H1 (cell line): ENCODE data around the gene ADCY3. TPM values are rescaled to one million over a fixed set of nuclear protein-coding genes. Genes with fewer than 3 reads are reported as not detected.

Experiments used
- CTCF ChIA-PET: fragments of 300-600 bp; sonication (Branson Sonifier 250); formaldehyde crosslinking; loops from one replicate; lab custom pipeline; 2021; ENCODE audit not compliant: partially characterized antibody; lab: Charles Lee
- POLR2A ChIA-PET: fragments of 300-600 bp; sonication (Branson Sonifier 250); formaldehyde crosslinking; loops from one replicate; lab custom pipeline; 2021; ENCODE audit warnings: inconsistent platforms; ENCODE audit not compliant: partially characterized antibody; lab: Charles Lee
- DNase-seq, 2 experiments: peaks; one replicate each; pipeline versions ENCODE4 v3.0.0 to v3.0.0-alpha.2; 2010 to 2022; ENCODE audit warnings: low spot score in 2 of 2, low read depth in 1 of 2, mixed read lengths in 1 of 2
- FAIRE-seq: peaks from 2 replicates; lab custom pipeline; 2011; peaks lifted over from hg19 to GRCh38; lab: Jason Lieb, UNC
- H2AFZ ChIP-seq: 2 replicates; pipeline ENCODE4 v1.8.1; 2012; ENCODE audit warnings: low read length, inconsistent platforms
- H2AK5ac ChIP-seq: 2 replicates; pipeline ENCODE4 v1.6.1; 2013; ENCODE audit warnings: low read depth, low read length
- H2BK120ac ChIP-seq: replicated peaks from 2 replicates; pipeline ENCODE3; 2013; ENCODE audit warnings: low read depth, low read length, inconsistent platforms
- H2BK12ac ChIP-seq: 2 replicates; pipeline ENCODE4 v1.6.1; 2013; ENCODE audit warnings: low read depth, low read length
- H2BK15ac ChIP-seq: 2 replicates; pipeline ENCODE4 v1.6.1; 2013; ENCODE audit warnings: low read length
- H2BK20ac ChIP-seq: 2 replicates; pipeline ENCODE4 v1.6.1; 2013; ENCODE audit warnings: low read length
- H2BK5ac ChIP-seq: 2 replicates; pipeline ENCODE4 v1.6.1; 2013; ENCODE audit warnings: low read depth, low read length
- H3K14ac ChIP-seq: 2 replicates; pipeline ENCODE4 v1.6.1; 2013; ENCODE audit warnings: inconsistent platforms; ENCODE audit not compliant: insufficient read length
- H3K18ac ChIP-seq: 2 replicates; pipeline ENCODE4 v1.6.1; 2013; ENCODE audit warnings: low read length; ENCODE audit errors: extremely low read depth
- H3K23ac ChIP-seq: 2 replicates; pipeline ENCODE4 v1.6.1; 2013; ENCODE audit warnings: inconsistent platforms; ENCODE audit not compliant: insufficient read length
- H3K23me2 ChIP-seq: 2 replicates; pipeline ENCODE4 v1.6.1; 2013; ENCODE audit warnings: low read depth, low read length
- H3K27ac ChIP-seq: 2 replicates; pipeline ENCODE4 v1.6.1; 2011; ENCODE audit warnings: low read depth, low read length, inconsistent platforms
- H3K27me3 ChIP-seq, 4 experiments: replicated peaks in 1 of 4; 1 replicate in 1 of 4; 2 replicates in 3 of 4; pipeline versions ENCODE4 v1.6.1 to v1.8.1; 2011 to 2013; ENCODE audit warnings: low read length in 3 of 4, mild to moderate bottlenecking in 3 of 4, inconsistent platforms in 2 of 4, mixed read lengths in 2 of 4, moderate library complexity in 1 of 4; ENCODE audit not compliant: control insufficient read depth in 3 of 4, insufficient read depth in 3 of 4; ENCODE audit errors: extremely low read depth in 1 of 4
- H3K36me3 ChIP-seq, 4 experiments: 2 replicates each; pipeline versions ENCODE4 v1.6.1 to v1.8.1; 2011 to 2013; ENCODE audit warnings: mild to moderate bottlenecking in 4 of 4, low read length in 3 of 4, moderate library complexity in 2 of 4, control low read depth in 1 of 4, inconsistent platforms in 1 of 4; ENCODE audit not compliant: insufficient read depth in 4 of 4, control insufficient read depth in 2 of 4
- H3K4ac ChIP-seq: replicated peaks from 2 replicates; pipeline ENCODE3; 2013; ENCODE audit warnings: low read length, low read depth, mixed read lengths, inconsistent platforms; ENCODE audit not compliant: insufficient read length
- H3K4me1 ChIP-seq, 4 experiments: replicated peaks in 1 of 4; 1 replicate in 1 of 4; 2 replicates in 3 of 4; pipeline versions ENCODE4 v1.6.1 to v1.8.1; 2011 to 2013; ENCODE audit warnings: low read length in 3 of 4, inconsistent platforms in 2 of 4, mixed read lengths in 1 of 4; ENCODE audit not compliant: insufficient read depth in 4 of 4, control insufficient read depth in 3 of 4
- H3K4me2 ChIP-seq, 2 experiments: 2 replicates each; pipeline versions ENCODE4 v1.6.1 to v1.8.1; 2011 to 2013; ENCODE audit warnings: low read depth in 2 of 2, low read length in 2 of 2, control low read depth in 1 of 2, inconsistent platforms in 1 of 2, mild to moderate bottlenecking in 1 of 2; ENCODE audit not compliant: insufficient read depth in 1 of 2
- H3K4me3 ChIP-seq, 4 experiments: fragments of 200-600, 300-600 bp in 1 of 4; sonication (generic), shearing (Covaris generic), sonication (Bioruptor Twin) in 1 of 4; 2 replicates each; pipeline versions ENCODE4 v1.5.1 to v1.8.1; 2011 to 2016; ENCODE audit warnings: low read length in 4 of 4, low read depth in 3 of 4, control low read depth in 2 of 4, inconsistent platforms in 2 of 4, mild to moderate bottlenecking in 2 of 4, mixed read lengths in 1 of 4, moderate library complexity in 1 of 4; ENCODE audit not compliant: insufficient read depth in 2 of 4; ENCODE audit errors: extremely low read depth in 1 of 4
- H3K56ac ChIP-seq: replicated peaks from 2 replicates; pipeline ENCODE3; 2013; ENCODE audit warnings: low read depth, mild to moderate bottlenecking, mixed read lengths, low read length, inconsistent platforms; ENCODE audit not compliant: insufficient read length
- H3K79me1 ChIP-seq: 2 replicates; pipeline ENCODE4 v1.6.1; 2013; ENCODE audit warnings: low read depth, low read length, control low read depth
- H3K79me2 ChIP-seq, 2 experiments: 2 replicates each; pipeline versions ENCODE4 v1.6.1 to v1.8.1; 2012 to 2013; ENCODE audit warnings: low read length in 2 of 2, mild to moderate bottlenecking in 2 of 2, inconsistent platforms in 1 of 2; ENCODE audit not compliant: insufficient read depth in 2 of 2, control insufficient read depth in 1 of 2
- H3K9ac ChIP-seq, 4 experiments: replicated peaks in 1 of 4; 1 replicate in 1 of 4; 2 replicates in 3 of 4; pipeline versions ENCODE4 v1.6.1 to v1.8.1; 2011 to 2013; ENCODE audit warnings: low read depth in 3 of 4, low read length in 3 of 4, control low read depth in 2 of 4, mild to moderate bottlenecking in 2 of 4, moderate library complexity in 2 of 4, inconsistent platforms in 1 of 4; ENCODE audit errors: extremely low read depth in 1 of 4
- H3K9me3 ChIP-seq, 2 experiments: 2 replicates each; pipeline versions ENCODE4 v1.6.1 to v1.8.1; 2012 to 2013; ENCODE audit warnings: mild to moderate bottlenecking in 2 of 2, moderate library complexity in 2 of 2, control low read depth in 1 of 2, inconsistent platforms in 1 of 2, low read depth in 1 of 2, low read length in 1 of 2, mixed read lengths in 1 of 2; ENCODE audit not compliant: insufficient read depth in 2 of 2
- H4K20me1 ChIP-seq, 2 experiments: replicated peaks in 1 of 2; 2 replicates each; pipeline versions ENCODE3 to v1.8.1; 2011 to 2013; ENCODE audit warnings: inconsistent platforms in 2 of 2, low read length in 2 of 2, mild to moderate bottlenecking in 1 of 2; ENCODE audit not compliant: insufficient read depth in 2 of 2, control insufficient read depth in 1 of 2
- H4K5ac ChIP-seq: 2 replicates; pipeline ENCODE4 v1.6.1; 2013; ENCODE audit warnings: low read length, low read depth, mixed read lengths, inconsistent platforms; ENCODE audit not compliant: insufficient read length
- H4K8ac ChIP-seq: 2 replicates; pipeline ENCODE4 v1.8.0; 2013; ENCODE audit warnings: mild to moderate bottlenecking, moderate library complexity, low read length, inconsistent platforms; ENCODE audit not compliant: insufficient read depth; ENCODE audit errors: extremely low read depth
- H4K91ac ChIP-seq: replicated peaks from 2 replicates; pipeline ENCODE3; 2013; ENCODE audit warnings: low read length, mixed read lengths, inconsistent platforms; ENCODE audit not compliant: insufficient read length
- ATF3 ChIP-seq: IDR thresholded peaks from 2 replicates; pipeline ENCODE4 v1.6.1; 2011; ENCODE audit warnings: low read depth, mild to moderate bottlenecking, low read length; ENCODE audit not compliant: insufficient read depth
- BACH1 ChIP-seq: IDR thresholded peaks from 2 replicates; pipeline ENCODE4 v1.6.1; 2012; ENCODE audit warnings: low read length, improper control_type of control experiment
- BCL11A ChIP-seq, 2 experiments: IDR thresholded peaks; one replicate each; pipeline ENCODE4 v1.6.1; 2011; ENCODE audit warnings: low read depth in 2 of 2, low read length in 2 of 2, mild to moderate bottlenecking in 2 of 2
- BRCA1 ChIP-seq: IDR thresholded peaks from 2 replicates; pipeline ENCODE4 v1.6.1; 2012; ENCODE audit warnings: low read depth, low read length, improper control_type of control experiment
- CEBPB ChIP-seq: IDR thresholded peaks from 2 replicates; pipeline ENCODE4 v1.6.1; 2012; ENCODE audit warnings: low read depth, low read length
- CHD1 ChIP-seq: IDR thresholded peaks from 2 replicates; pipeline ENCODE4 v1.6.1; 2012; ENCODE audit warnings: low read depth, low read length, improper control_type of control experiment
- FOSL1 ChIP-seq: IDR thresholded peaks from 2 replicates; pipeline ENCODE4 v1.6.1; 2011; ENCODE audit warnings: mild to moderate bottlenecking, low read depth, low read length, moderate library complexity; ENCODE audit not compliant: insufficient read depth
- HDAC2 ChIP-seq, 2 experiments: fragments of 300-600 bp in 1 of 2; sonication (generic) in 1 of 2; IDR thresholded peaks; 2 replicates each; pipeline ENCODE4 v1.6.1; 2011 to 2012; ENCODE audit warnings: low read depth in 2 of 2, low read length in 2 of 2, mild to moderate bottlenecking in 2 of 2, moderate library complexity in 2 of 2, borderline replicate concordance in 1 of 2, inconsistent platforms in 1 of 2
- KDM5A ChIP-seq: fragments of 200-600 bp; IDR thresholded peaks from 2 replicates; pipeline ENCODE4 v1.7.1; 2012; ENCODE audit warnings: mild to moderate bottlenecking, low read length, inconsistent platforms, mixed read lengths
- PHF8 ChIP-seq: fragments of 200-600 bp; sonication (generic); conservative IDR thresholded peaks from 2 replicates; pipeline ENCODE4 v1.7.1; 2012; ENCODE audit warnings: low read depth, mild to moderate bottlenecking, inconsistent platforms, low read length, moderate library complexity
- RAD21 ChIP-seq, 2 experiments: IDR thresholded peaks in 1 of 2; conservative IDR thresholded peaks in 1 of 2; 2 replicates each; pipeline ENCODE4 v1.6.1; 2011; ENCODE audit warnings: low read depth in 2 of 2, low read length in 2 of 2, improper control_type of control experiment in 1 of 2, inconsistent platforms in 1 of 2, mild to moderate bottlenecking in 1 of 2, moderate library complexity in 1 of 2
- RXRA ChIP-seq: IDR thresholded peaks from 2 replicates; pipeline ENCODE4 v1.6.1; 2011; ENCODE audit warnings: low read depth, mild to moderate bottlenecking, low read length, moderate library complexity; ENCODE audit not compliant: insufficient read depth
- SUZ12 ChIP-seq: fragments of 200-600 bp; sonication (generic); IDR thresholded peaks from 2 replicates; pipeline ENCODE4 v1.6.1; 2012; ENCODE audit warnings: mild to moderate bottlenecking, inconsistent platforms, low read length, moderate library complexity, mixed read lengths
- ZNF274 ChIP-seq: IDR thresholded peaks from 2 replicates; pipeline ENCODE4 v1.7.0; 2012; ENCODE audit warnings: low read length, borderline replicate concordance; ENCODE audit errors: extremely low read depth
- WGBS, 2 experiments: shearing (Covaris generic) in 1 of 2; methylation state at CpG; one replicate each; pipeline versions ENCODE4 v1.1.6 to v1.1.7; 2013 to 2015; ENCODE audit warnings: low lambda C conversion rate in 2 of 2, mixed read lengths in 2 of 2, inconsistent platforms in 1 of 2, low coverage in 1 of 2, missing lambda C conversion rate in 1 of 2; ENCODE audit not compliant: insufficient replicate concordance in 2 of 2, insufficient coverage in 1 of 2, insufficient read length in 1 of 2; ENCODE audit errors: extremely low coverage in 1 of 2, missing lambda C conversion rate in 1 of 2; 5-methylcytosine and 5-hydroxymethylcytosine counted together
- polyA plus RNA-seq, 7 experiments: library from polyadenylated mRNA; depleted of rRNA in 3 of 7; stranded (reverse) in 5 of 7; unstranded in 2 of 7; fragments of >200 nt in 5 of 7; fragments of 200-250 nt in 2 of 7; gene quantifications; 1 replicate in 5 of 7; 2 replicates in 1 of 7; 4 replicates in 1 of 7; pipeline versions ENCODE4 v1.2.1 to v1.2.3, GENCODE V29; 2011 to 2013; ENCODE audit warnings: missing spikeins in 2 of 7, mixed read lengths in 2 of 7
- total RNA-seq: library from RNA; stranded (reverse); fragmentation: NEBNext Ultra II Directional; extraction: Animal tissue kit (Norgen Biotek cat#: 25700); gene quantifications from 2 replicates; pipeline ENCODE4 v1.2.1, GENCODE V29; 2021

Gene ADCY3
- total and polyA plus RNA-seq, 2 of the 8 experiments (the other 6 are each of a cell fraction or from before 2014, with no cell fraction given) = 45.1 to 52.9 TPM

DNA sequence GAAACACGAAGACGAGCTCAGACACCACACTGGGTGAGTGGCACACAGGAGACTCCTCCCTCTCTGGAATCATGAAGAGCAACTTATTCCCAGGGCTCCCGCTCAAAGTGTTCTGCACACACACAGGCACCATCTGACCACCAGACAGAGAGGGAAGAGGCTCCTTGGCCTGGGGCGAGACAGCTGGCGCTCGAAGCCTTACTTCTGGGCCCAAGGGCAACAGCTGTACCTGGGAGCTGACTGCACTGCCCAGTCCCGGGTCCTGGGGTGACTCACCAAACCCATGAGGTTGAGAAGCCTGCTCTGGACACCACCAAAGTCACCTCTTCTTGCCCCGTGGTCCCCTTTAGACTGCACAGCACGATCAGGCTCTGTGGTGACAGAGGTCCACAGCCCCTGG is 42.4 kb downstream of the ADCY3 start:
- Histone ChIP-seq H3K4me1 (peaks cover 0 to under 1% (median 0%) of the 10 kb centered on the region in 4 experiments; a peak in 1 of 7 replicates), H4K5ac (no peak overlapping the region), H3K9ac (no peak overlapping the region), H2BK120ac (no peak overlapping the region), H3K27me3 (no peaks in the 10 kb centered on the region), H2BK5ac (no peak overlapping the region), H4K20me1 (no peaks in the 10 kb centered on the region), H3K27ac (no peak overlapping the region), H2AK5ac (no peak overlapping the region), H3K18ac (no peak overlapping the region), H2BK20ac (no peak overlapping the region), H3K79me2 (no peaks in the 10 kb centered on the region), H3K9me3 (no peaks in the 10 kb centered on the region), H3K79me1 (no peaks in the 10 kb centered on the region; the same call in none of the 2 replicates), H3K14ac (no peak overlapping the region), H3K23me2 (no peaks in the 10 kb centered on the region), H3K4ac (no peak overlapping the region), H3K23ac (no peak overlapping the region), H3K4me2 (no peak overlapping the region), H4K8ac (no peak overlapping the region), H3K36me3 (no peaks in the 10 kb centered on the region), H2AFZ (no peak overlapping the region), H3K4me3 (no peak overlapping the region), H4K91ac (no peak overlapping the region), H2BK15ac (no peak overlapping the region), H3K56ac (no peak overlapping the region), H2BK12ac (no peak overlapping the region)
- ChIA-PET CTCF (no interaction called here), POLR2A (no interaction called here)
- FAIRE-seq (no peak), DNase-seq (no peak)
- 94% methylated on average over 9 of the region's 9 CpGs; no CpG with 5 or more reads in 1 of the 2 experiments for WGBS, 2 experiments
- TF ChIP-seq CEBPB = no peak
- TF ChIP-seq HDAC2 (IDR thresholded peaks at IDR 0.05; ENCODE audit: borderline replicate concordance in 1 of 2, low read depth in 2 of 2, low read length in 2 of 2) = no peak
- no peak for TF ChIP-seq CHD1
- TF ChIP-seq KDM5A = no peak
- no peak for TF ChIP-seq SUZ12
- no peak for TF ChIP-seq BCL11A (IDR thresholded peaks at IDR 0.05; ENCODE audit: low read depth in 2 of 2, low read length in 2 of 2)
- no peak for TF ChIP-seq BRCA1
- no peak for TF ChIP-seq FOSL1
- TF ChIP-seq RAD21 (IDR thresholded peaks at IDR 0.05 in 1 of 2, conservative IDR thresholded peaks at IDR 0.05 in 1 of 2; ENCODE audit: low read depth in 2 of 2, low read length in 2 of 2) = no peak
- no peak for TF ChIP-seq PHF8
- no peak for TF ChIP-seq ATF3
- TF ChIP-seq BACH1 = no peak
- no peak for TF ChIP-seq RXRA
- TF ChIP-seq ZNF274 = no peak
